ENCODE results near the gene KDM6A. TPM values are rescaled to one million over a fixed set of nuclear protein-coding genes. Genes with fewer than 3 reads are reported as not detected.

The KDM6A gene
- total and polyA plus RNA-seq, 2 donors (not counting 3 experiments of a cell fraction or from before 2014, with no cell fraction given), result 9.0 to 20.6 TPM

DNA sequence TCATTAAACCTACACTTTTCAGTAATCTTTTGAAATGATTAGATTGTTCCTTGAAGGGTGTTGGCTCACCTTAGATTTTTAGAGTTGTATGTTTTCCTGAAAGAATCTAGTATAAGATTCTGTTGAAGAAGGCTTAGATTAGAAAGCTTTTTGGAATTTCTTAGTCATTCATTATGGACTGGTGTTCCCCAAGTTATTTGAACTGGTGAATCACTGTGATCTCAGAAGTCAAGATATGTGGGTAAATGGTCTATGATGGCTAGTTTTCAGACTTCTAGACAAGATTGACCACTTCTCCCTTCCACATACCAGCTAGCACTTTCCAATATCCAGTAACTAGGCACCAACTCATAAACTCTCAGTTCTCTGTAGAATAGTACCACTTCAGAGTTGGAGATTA is 138.1 kb downstream of the KDM6A start:
- Histone ChIP-seq H3K27me3 (ENCODE audit: control insufficient read depth in 2 of 2, insufficient read depth in 2 of 2, low read length in 2 of 2) (no peaks in the 10 kb centered on the region), H3K4me2 (ENCODE audit: insufficient read depth, low read length) (no peak overlapping the region), H2AFZ (ENCODE audit: low read depth, low read length) (no peak overlapping the region), H3K27ac (ENCODE audit: insufficient read depth, low read depth, low read length) (no peak overlapping the region), H3K4me3 (replicated peaks in 1 of 3; ENCODE audit: insufficient read depth in 1 of 3, low read depth in 1 of 3, low read length in 3 of 3) (no peak overlapping the region), H3K9me1 (replicated peaks; ENCODE audit: control insufficient read depth, extremely low read depth, insufficient read depth, low read length) (no peaks in the 10 kb centered on the region), H4K20me1 (replicated peaks; ENCODE audit: control insufficient read depth, extremely low read depth, insufficient read depth, low read length) (no peaks in the 10 kb centered on the region), H3K4me1 (ENCODE audit: control insufficient read depth, extremely low read depth, insufficient read depth, low read length) (no peaks in the 10 kb centered on the region), H3K9ac (replicated peaks; ENCODE audit: extremely low read depth, insufficient read depth, low read length) (no peak overlapping the region), H3K79me2 (ENCODE audit: control insufficient read depth, insufficient read depth, low read length) (no peaks in the 10 kb centered on the region), H3K9me3 (replicated peaks; ENCODE audit: control insufficient read depth, insufficient read depth, low read length) (no peaks in the 10 kb centered on the region), H3K36me3 (ENCODE audit: control insufficient read depth in 2 of 2, extremely low read depth in 1 of 2, insufficient read depth in 2 of 2, low read length in 2 of 2) (no peaks in the 10 kb centered on the region)
- DNase-seq (ENCODE audit: low read depth, low spot score), result no peak
- dilution Hi-C loops (cut with MboI; ENCODE audit: extremely low pct_ligation_motif_present, low sequenced_read_pairs), result no loop called here
- intact Hi-C loops (cut with micrococcal nuclease), result no loop called here
- no TSS peak for BruUV-seq (replicated peaks)
- POLR2A ChIA-PET, result no interaction called here
- TF ChIP-seq JUN (IDR thresholded peaks at IDR 0.05; ENCODE audit: borderline replicate concordance, insufficient read depth, insufficient read length, low read depth) (no peak), GATA2 (IDR thresholded peaks at IDR 0.05; ENCODE audit: insufficient read depth, insufficient read length, low read depth, low read length) (no peak), FOS (IDR thresholded peaks at IDR 0.05; ENCODE audit: borderline replicate concordance, insufficient read depth, low read length) (no peak), MYC (IDR thresholded peaks at IDR 0.05; ENCODE audit: low read depth, low read length) (no peak), POLR2AphosphoS5 (IDR thresholded peaks at IDR 0.05; ENCODE audit: insufficient read depth, low read depth, low read length) (no peak), EZH2 (IDR thresholded peaks at IDR 0.05; ENCODE audit: borderline replicate concordance, low read depth, low read length, severe bottlenecking) (no peak), POLR2A (IDR thresholded peaks at IDR 0.05; ENCODE audit: low read depth, low read length) (no peak)
- TF ChIP-seq, protein P1, sequence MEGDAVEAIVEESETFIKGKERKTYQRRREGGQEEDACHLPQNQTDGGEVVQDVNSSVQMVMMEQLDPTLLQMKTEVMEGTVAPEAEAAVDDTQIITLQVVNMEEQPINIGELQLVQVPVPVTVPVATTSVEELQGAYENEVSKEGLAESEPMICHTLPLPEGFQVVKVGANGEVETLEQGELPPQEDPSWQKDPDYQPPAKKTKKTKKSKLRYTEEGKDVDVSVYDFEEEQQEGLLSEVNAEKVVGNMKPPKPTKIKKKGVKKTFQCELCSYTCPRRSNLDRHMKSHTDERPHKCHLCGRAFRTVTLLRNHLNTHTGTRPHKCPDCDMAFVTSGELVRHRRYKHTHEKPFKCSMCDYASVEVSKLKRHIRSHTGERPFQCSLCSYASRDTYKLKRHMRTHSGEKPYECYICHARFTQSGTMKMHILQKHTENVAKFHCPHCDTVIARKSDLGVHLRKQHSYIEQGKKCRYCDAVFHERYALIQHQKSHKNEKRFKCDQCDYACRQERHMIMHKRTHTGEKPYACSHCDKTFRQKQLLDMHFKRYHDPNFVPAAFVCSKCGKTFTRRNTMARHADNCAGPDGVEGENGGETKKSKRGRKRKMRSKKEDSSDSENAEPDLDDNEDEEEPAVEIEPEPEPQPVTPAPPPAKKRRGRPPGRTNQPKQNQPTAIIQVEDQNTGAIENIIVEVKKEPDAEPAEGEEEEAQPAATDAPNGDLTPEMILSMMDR (IDR thresholded peaks at IDR 0.05; ENCODE audit: extremely low read depth in 1 of 2, insufficient read depth in 1 of 2, low read depth in 1 of 2, low read length in 2 of 2), result no peak
- TF ChIP-seq, protein P2, sequence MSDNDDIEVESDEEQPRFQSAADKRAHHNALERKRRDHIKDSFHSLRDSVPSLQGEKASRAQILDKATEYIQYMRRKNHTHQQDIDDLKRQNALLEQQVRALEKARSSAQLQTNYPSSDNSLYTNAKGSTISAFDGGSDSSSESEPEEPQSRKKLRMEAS (IDR thresholded peaks at IDR 0.05; ENCODE audit: insufficient read depth, insufficient read length), result no peak
- CTCF ChIA-PET, result no interaction called here
- no peak for FAIRE-seq
